NCI-H2196 (cell line): ENCODE measurements around the gene TRIP11.

Experiments
- DNase-seq: peaks from one replicate; lab custom pipeline; 2025; ENCODE audit not compliant: unreplicated experiment; lab: John Stamatoyannopoulos, UW

TRIP11 gene

DNA sequence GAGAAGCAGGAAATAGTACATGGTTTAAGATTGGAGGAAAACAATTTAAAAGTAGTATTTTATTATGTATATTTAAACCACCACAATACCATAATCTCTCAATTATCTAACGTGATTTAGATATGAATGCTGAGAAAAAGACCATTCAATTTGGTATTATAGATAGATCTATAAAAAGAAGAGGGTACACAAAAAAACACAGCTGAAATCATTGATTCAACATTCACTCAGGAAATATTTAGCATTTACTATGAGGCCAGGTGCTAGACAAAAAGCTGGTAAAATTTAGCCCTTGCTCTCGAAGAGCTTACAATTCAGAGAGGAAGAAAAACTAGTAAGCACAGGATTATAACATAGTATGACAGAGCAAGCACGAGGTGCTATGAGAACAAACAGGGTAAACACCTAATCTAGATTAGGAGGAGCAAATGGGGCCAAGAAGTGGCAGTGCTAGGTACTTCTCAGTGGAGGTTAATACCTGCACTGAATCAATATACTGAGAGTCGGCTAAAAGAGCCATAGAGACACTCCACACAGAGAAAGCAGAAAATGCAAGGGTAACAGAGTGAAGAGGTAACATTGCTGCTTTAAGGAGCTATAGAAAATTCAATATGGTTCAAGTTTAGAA is 27.6 kb downstream of the TRIP11 start:
- DNase-seq = no peak

DNA sequence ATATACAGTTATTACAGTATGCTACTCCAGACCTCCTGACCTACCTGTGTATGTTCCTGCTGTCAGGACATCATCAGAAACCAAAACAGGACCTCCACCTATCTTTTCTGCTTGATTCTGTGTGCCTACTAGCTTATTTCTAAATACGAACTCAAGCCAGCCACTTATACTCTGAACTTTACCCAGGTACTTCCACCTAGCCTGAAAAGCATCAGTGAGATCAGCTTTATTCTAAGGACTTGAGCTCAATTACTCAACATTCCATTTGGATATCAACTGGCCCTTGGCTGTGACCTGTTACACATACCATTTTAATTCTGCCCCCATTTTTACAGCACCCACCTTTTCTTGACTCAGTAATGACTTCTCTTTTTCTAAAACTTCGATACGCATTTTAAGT is 29.2 kb downstream of the TRIP11 start:
- no peak for DNase-seq

DNA sequence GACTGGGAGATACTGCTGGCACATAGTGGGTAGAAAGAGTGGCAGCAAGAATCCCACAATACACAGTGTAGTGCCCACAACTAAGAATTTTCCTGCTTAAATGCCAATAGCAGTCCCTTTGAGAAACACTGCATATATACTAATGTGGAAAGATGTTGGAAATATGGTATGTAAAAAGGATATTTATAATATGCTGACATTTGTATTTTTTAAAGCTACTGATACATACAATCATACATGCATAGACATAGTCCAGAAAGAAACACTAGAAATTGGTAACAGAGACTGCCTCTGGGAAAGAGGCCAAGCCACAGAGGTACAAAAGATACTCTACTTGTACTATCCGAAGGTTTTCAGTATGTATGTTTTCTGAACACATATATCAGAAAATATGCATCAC is 30.3 kb downstream of the TRIP11 start:
- no peak for DNase-seq

DNA sequence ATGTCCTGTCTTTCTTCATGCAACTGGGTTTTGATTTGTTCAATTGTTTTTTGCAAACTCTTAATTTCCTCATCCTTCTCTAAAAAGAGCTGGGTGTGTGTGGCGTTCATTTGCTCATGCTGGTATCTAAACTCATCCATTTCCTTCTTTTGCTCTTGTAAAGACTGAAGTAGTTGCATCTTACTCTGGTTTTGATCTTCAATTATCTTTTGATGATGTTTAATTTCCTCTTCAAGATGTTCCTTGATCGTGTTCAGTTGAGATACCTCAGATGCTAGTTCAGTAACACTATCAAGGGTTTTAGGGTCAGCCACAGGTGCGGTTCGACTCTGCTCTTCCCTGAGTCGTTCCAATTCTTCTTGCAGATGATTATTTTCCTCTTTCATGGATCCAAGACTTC is 34.8 kb downstream of the TRIP11 start:
- no peak for DNase-seq

DNA sequence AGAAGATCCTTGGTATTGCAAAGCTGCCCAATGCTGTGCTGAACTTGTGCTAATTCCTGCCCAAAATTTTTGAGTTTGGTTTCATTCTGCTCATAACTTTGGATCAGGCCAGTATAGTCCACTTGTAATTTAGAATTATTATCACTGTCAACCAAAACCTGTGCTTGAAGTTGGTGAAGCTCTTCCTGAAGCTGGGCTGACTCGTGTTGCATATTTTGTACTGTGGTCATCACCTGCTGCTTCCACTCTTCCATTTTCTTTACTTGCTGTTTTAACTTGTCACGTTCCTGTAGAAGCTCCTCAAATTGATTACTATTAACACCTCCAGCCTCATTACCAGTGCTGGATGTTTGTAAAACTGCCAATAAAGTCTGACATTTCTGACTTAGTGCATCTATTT is 35.8 kb downstream of the TRIP11 start:
- no peak for DNase-seq

DNA sequence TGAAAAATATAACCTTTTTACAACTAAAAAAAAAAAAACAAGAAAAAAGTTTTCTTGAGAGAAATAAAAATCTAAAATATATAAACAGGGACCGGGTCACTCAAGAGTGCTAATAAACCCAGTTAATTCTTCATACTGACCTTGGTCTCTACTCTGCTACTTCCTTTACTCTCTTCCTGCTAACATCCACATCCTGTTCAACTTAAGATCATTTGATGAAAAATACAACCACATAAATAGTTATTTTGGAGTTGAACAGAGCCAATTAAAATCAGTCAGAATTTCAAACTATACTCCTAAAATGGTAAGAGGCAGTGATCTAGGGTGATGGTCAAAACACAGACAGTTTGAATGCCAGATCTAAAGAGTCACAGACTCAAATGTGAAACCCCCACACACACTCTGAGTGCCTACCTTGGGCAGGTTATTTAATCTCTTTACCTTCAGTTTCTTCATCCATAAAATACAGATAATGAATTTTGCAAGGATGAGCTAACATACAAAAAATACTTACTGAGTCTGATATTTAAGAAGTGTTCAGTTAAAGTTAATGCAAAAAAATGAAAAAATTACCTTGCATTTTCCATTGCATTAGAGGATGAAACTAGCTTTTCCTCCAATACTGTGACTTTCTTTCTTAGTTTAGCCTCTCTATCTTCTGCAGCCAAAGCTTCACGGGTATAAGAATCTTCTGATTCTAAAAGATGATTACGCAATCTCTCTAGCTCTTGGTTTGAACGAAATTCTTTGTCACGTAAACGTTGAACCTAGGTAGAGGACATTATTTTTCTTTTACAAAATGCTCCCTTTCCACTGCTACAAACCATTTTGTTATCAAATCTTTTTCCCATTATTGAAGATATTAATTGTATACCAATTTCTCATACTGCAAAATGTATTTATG is 40.9 kb downstream of the TRIP11 start:
- DNase-seq = no peak

DNA sequence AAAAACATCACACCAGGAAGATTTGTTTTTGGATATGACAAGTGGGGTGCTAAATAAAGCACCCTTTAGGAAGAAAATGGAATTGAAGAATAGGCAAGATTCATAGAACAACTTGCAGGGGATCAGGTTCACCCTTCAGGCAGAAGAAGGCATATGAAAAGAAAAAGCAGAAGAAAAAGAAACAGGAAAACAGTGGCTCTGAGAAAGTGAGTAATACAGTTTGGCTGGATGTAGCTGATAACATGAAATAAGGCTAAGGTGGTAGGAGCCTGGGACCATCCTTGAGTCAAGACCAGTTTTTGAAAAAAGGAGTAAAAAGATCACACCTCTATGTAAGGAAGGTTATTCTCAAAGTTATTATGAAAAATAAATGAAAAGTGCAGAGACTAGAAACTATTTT is 42.4 kb downstream of the TRIP11 start:
- no peak for DNase-seq

DNA sequence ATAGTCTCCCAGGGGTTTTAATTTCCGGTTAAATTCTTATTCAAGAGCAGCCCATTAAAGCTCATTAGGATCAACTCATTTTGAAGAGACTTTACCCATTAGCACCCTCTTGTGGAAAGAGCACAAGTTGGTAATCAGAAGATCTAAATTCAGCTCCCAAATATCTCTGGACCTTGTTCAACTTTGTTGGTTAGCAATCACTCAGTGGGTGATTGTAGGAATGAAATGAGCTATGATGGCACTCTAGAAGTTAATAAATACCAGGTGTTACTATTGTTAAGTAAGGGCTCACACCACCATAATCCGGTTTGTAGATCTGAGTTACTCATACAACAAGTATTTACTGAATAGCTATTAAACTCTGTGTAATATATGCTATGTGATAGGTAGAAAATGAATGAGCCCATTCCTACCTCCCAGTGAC is 42.9 kb downstream of the TRIP11 start:
- peak; percentile 32 for DNase-seq

DNA sequence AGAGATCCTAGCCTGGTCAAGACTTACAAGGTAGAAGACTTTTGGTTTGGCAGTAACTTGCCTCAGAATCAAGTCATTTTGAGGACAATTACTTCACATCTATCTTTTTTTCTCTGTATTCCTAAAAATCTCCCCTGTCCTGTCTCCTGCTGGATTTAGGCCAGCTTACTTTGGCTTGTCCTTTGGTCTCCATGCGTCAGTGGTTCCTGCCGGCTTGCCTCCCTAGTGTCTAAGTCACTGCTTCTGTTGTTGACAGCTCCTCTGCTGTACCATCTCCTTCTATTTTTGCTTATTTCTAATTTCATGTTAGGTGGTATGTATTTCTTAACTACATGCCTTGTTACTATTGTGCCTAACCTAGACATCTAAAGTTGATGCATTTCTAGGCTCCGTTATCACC is 52.7 kb downstream of the TRIP11 start:
- DNase-seq = no peak

DNA sequence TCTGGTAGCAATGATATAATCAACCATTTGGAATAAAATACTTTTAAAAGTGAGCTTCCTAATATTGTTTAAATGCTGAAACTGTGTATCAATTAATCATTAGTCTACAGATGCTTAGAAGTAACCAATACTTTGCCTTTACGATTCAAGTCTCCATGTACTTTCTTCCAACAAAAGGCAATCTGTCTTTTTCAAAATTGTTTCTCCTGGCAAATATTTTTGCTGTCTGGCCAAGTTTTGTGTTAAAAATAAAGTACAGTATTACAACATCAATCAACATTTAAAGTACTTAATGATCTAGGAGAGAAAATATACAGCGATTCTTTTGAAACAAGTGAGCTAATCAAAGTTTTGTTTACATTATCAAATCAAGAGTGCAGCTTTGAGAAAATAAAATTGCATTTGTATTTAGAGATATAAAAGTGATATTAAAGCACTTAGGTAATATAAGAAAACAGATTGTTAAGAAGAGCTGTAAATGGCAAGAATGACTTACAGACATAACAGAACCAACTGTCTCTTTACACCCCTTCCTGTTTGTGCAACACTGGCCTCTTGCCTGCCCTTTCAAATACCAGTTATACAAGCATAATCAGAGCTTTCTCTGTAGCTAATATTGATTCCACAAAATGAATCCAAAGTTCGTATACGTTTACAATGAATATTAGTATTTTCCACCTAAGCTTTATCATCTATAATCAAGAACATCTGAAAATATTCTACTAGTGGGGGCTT is 54.2 kb downstream of the TRIP11 start:
- DNase-seq = no peak

DNA sequence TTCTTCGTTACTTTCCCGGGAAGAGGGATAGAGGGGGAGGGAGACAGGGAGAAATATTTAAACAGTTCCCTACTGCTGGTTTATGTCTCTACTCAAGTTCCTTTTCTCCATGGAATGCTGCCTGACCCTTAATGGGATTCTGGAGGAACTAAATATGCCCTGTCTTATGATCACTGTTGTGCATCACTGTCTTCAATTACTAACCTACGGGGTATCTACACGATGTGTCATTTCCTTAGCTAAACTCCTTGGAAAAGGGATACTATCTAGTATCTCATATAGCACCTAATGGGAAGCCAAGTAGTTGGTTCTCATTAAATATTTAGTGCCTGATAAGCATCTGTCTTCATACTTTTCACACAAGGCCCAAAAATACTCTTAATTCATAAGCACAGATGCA is 54.9 kb downstream of the TRIP11 start:
- DNase-seq = no peak

DNA sequence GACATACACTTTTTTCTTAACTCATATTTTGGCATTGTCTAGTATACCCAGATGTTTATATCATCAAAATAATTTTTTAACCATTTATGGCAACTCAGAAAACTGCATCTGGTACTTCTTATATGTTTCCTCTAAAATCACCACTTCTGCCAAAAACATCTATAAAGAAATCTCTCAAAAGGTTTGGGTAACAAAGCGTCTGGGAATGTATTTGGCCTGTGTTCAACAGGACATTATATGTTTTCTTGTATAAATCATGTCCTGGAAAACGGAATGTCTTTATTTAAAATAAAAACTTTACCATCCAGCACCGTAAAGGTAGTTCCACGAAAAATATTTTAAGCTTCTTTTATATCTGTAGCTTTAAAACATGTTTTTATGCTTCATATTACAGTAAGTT is 56.3 kb downstream of the TRIP11 start:
- no peak for DNase-seq

DNA sequence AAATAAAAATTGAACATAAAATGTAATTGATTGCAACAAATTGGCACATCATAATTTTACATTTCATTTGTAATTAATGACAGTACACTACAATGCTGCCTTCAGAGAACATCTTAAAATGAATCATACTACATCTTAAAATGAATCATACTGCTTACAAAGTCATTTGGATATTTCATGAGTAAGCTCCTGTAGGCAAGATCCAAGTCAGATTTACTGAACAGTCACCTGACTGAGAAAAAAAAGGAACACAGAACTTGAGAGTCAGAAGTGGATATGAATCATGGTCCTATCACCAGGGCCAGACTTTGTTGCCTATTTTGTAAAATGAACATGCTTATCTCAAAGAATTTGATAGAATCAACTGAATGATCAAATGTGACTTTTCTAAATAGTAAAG is 59.7 kb downstream of the TRIP11 start:
- DNase-seq = peak; percentile 0

DNA sequence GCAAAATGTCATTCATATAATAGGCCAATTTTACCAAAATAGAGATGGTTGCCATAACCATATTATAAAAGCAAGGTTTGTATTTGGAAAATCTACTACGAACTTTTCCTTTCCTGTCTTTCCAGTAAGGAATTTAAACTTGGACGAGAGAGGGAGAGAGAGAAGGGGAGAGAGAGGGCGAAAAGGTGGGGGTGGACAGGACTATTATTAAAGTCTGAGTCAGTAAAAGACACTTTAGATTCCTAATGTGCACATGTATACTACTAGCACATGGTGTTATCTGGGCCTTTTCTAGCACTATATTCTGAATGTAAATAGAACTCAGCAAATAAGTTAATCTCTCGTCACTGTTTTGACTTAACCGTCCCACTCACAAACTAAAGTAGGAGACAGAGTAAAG is 62.0 kb downstream of the TRIP11 start:
- no peak for DNase-seq

DNA sequence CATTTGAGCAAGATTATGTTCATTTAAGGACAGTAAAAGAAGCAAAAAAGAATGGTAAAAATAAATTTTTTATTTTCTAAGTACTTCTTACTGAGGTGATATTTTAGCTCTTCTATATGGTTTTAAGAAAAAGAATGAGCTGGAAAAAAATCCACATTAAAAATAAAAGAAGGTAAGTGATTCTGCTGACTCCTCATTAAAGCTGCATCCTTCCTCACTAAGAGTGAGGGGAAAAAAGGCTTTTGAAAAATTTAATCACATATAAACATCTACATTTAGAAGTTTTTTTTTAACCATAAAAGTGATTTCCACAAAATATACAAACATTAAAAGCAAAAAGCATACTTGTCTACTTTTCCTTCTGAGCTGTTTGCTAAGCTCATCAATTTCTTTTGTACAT is 64.1 kb downstream of the TRIP11 start:
- DNase-seq = no peak

DNA sequence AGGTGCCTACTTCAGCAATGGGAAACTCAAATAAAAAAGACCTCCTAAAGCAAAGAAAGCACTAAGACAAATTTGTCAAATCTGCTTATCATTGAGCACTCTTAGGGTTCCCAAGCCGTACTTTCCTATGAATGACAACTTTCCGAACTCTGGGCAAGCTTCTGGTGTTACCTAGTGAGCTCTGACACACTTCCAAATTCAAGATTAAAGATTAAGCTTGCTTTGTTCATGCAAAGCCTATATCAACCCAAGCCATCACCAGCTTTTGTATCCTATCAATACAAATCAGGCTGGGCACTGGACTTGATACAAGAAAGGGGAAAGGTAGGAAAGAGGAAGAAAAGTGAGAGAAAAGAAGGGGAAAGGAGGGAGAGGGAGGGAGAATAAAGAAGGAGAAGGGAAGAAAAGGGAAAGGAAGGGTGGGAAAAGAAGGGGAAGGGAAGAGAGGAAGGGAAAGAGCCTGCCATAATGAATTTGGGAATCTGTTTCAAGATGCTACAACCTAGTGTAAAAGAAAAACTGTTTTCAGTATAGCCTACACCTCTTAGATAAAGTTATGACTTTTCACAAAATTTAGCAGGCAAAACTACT is 68.6 kb downstream of the TRIP11 start:
- DNase-seq = no peak

DNA sequence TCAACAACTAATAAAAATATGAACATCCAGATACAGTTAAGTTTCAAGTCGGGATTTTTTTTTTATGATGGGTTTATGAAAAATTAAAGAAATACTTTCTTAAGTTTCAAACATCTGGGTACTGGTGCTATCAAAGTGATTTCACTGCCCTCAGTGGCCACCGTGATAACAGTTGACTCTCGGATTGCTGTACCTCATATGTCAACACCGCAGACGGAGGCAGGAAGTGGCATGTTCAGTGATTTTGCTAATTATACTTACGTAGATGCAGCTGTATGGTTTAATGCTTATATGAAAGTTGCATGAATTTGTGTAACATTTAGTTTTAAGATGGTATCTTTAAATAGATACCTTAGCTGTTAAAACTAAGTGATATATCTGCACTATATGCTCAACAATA is 71.6 kb downstream of the TRIP11 start:
- no peak for DNase-seq

DNA sequence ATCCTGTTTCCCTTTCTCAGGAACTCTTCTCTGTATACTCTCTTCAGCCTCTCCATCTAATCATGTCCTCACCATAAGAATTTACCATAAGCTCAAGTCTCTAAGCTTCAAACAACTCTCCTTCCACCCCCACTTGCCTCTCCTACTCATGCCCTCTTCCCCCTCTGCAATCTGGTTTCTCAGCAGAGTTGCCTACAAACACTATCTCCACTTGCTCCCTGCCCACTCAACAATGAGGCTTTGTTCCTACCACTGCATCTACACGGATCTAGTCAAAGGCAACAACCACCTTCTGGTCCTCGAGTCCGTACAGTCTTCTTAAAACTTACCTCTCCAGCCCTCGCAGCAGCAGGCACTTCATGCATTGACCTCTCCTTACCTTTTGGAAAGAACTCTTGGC is 75.1 kb downstream of the TRIP11 start:
- no peak for DNase-seq

DNA sequence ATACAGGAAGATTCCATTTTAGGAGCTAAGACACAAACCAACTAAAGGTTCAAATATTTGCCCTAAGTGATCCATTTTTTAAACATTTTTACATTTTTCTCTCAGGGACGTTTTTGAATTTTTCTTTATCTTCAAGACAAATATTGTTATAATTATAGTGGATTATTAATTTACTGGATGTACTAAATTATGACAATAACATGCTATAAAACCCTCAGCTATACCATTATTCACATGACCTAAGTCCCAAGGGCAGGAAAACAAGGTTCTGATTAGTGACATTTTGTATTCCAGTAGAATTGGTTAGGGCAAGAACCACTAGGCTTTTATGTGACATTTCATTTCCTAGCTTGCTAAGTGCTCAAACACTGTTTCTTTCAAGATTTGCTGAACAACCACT is 75.8 kb downstream of the TRIP11 start:
- DNase-seq = no peak

DNA sequence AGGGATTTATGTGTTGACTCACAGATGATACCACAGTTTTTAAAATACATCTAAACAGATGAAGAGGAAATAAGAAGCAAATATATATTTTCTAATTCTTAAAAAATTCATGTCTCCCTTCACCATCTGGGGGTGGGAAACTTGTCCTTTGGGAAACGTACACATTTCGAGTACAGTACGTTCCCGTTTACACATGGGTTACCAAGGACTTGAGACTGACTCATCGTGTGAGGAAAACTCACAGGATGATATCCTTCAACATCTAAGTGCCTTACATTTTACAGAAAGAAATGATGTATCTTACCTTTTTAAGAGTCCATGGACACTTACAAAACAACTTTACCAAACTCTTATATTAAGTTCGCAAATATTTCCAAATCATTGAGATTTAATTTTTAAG is 76.4 kb downstream of the TRIP11 start:
- no peak for DNase-seq
